HCT116 (cell line): ENCODE results near the gene BRSK1. TPM values are rescaled to one million over a fixed set of nuclear protein-coding genes. Genes with fewer than 3 reads are reported as not detected.
A peak's percentile ranks its signal among the peaks of the same experiment; 100 is the strongest.

Experiments used
- ATAC-seq: fragments of 200-7000 bp; cut with Tn5 transposase; 2 replicates; pipeline ENCODE4 v1.9.1; 2020; ENCODE audit warnings: mild to moderate bottlenecking, moderate library complexity
- BruUV-seq: library from RNA; stranded (reverse); fragments of 400-500 nt; replicated peaks from 2 replicates; lab custom pipeline; 2021; lab: Mats Ljungman, UMichigan
- CTCF ChIA-PET: fragments of 300-600 bp; sonication (Branson Sonifier 250); formaldehyde crosslinking; loops from one replicate; lab custom pipeline; 2021; ENCODE audit warnings: antibody characterized with exemption; lab: Charles Lee
- POLR2A ChIA-PET: fragments of 300-600, 350-600 bp; sonication (Branson Sonifier 250); formaldehyde crosslinking; loops from one replicate; lab custom pipeline; 2021; ENCODE audit warnings: antibody characterized with exemption; lab: Charles Lee
- RAD21 ChIA-PET, 2 experiments: fragments of 300-600 bp; sonication (Branson Sonifier 250); formaldehyde crosslinking; loops; one replicate each; lab custom pipeline; 2023; ENCODE audit warnings: low total read pairs in 2 of 2; ENCODE audit not compliant: uncharacterized antibody in 2 of 2, unreplicated experiment in 2 of 2, low non-redundant PET in 1 of 2; lab: Charles Lee
- DNase-seq: peaks from one replicate; pipeline ENCODE4 v3.0.0-alpha.2; 2010; ENCODE audit warnings: low read depth, low spot score
- H2AFZ ChIP-seq: fragments of 200-600 bp; shearing (Covaris generic), sonication (generic); 2 replicates; pipeline ENCODE4 v1.6.1; 2017; ENCODE audit warnings: low read depth, mixed run types, mixed read lengths, antibody characterized with exemption, low read length; ENCODE audit not compliant: poor library complexity, severe bottlenecking
- H3K27ac ChIP-seq: 2 replicates; pipeline ENCODE4 v1.5.1; 2012; ENCODE audit warnings: low read depth, low read length
- H3K27me3 ChIP-seq: fragments of 200-600 bp; sonication (generic); 2 replicates; pipeline ENCODE4 v1.6.1; 2016; ENCODE audit warnings: mixed run types, low read length, mixed read lengths; ENCODE audit not compliant: insufficient read depth
- H3K36me3 ChIP-seq, 2 experiments: fragments of 200-500 bp in 1 of 2; fragments of 200-600 bp in 1 of 2; sonication (Bioruptor generic) in 1 of 2; sonication (generic) in 1 of 2; 2 replicates each; pipeline versions ENCODE4 v1.5.1 to v1.6.1; 2014 to 2016; ENCODE audit warnings: low read length in 2 of 2, inconsistent platforms in 1 of 2, mixed read lengths in 1 of 2, mixed run types in 1 of 2; ENCODE audit not compliant: insufficient read depth in 2 of 2, control insufficient read depth in 1 of 2
- H3K4me1 ChIP-seq, 2 experiments: fragments of 200-600 bp in 1 of 2; sonication (generic) in 1 of 2; 2 replicates each; pipeline versions ENCODE4 v1.5.1 to v1.6.1; 2012 to 2017; ENCODE audit warnings: low read length in 2 of 2, inconsistent platforms in 1 of 2, mild to moderate bottlenecking in 1 of 2, mixed read lengths in 1 of 2, mixed run types in 1 of 2, moderate library complexity in 1 of 2; ENCODE audit not compliant: insufficient read depth in 2 of 2, control insufficient read depth in 1 of 2
- H3K4me2 ChIP-seq: fragments of 200-600 bp; sonication (generic); 2 replicates; pipeline ENCODE4 v1.6.1; 2017; ENCODE audit warnings: mixed run types, low read length, mixed read lengths
- H3K4me3 ChIP-seq, 2 experiments: fragments of 200-600 bp in 1 of 2; sonication (generic) in 1 of 2; replicated peaks in 1 of 2; 2 replicates each; pipeline ENCODE4 v1.5.1; 2011 to 2016; ENCODE audit warnings: low read length in 2 of 2, control low read depth in 1 of 2, low read depth in 1 of 2, mild to moderate bottlenecking in 1 of 2, mixed read lengths in 1 of 2, mixed run types in 1 of 2
- H3K79me2 ChIP-seq: fragments of 200-600 bp; sonication (generic); 2 replicates; pipeline ENCODE4 v1.6.1; 2017; ENCODE audit warnings: mild to moderate bottlenecking, mixed run types, low read length, moderate library complexity, mixed read lengths; ENCODE audit not compliant: insufficient read depth
- H3K9ac ChIP-seq: fragments of 200-600 bp; sonication (generic); 2 replicates; pipeline ENCODE4 v1.6.1; 2016; ENCODE audit warnings: low read length, mixed read lengths
- H3K9me2 ChIP-seq: fragments of 200-600 bp; sonication (generic), shearing (Covaris generic); 2 replicates; pipeline ENCODE4 v1.6.1; 2017; ENCODE audit warnings: mixed run types, mild to moderate bottlenecking, moderate library complexity; ENCODE audit not compliant: insufficient read depth
- H3K9me3 ChIP-seq, 2 experiments: fragments of 200-500 bp in 1 of 2; fragments of 200-600 bp in 1 of 2; sonication (Bioruptor generic) in 1 of 2; sonication (generic) in 1 of 2; 2 replicates each; pipeline ENCODE4 v1.6.1; 2014 to 2017; ENCODE audit warnings: low read length in 2 of 2, mixed read lengths in 2 of 2, inconsistent platforms in 1 of 2, low read depth in 1 of 2, mild to moderate bottlenecking in 1 of 2, mixed run types in 1 of 2, moderate library complexity in 1 of 2; ENCODE audit not compliant: control insufficient read depth in 1 of 2, insufficient read depth in 1 of 2
- H4K20me1 ChIP-seq: fragments of 200-600 bp; sonication (generic), shearing (Covaris generic); 2 replicates; pipeline ENCODE4 v1.6.1; 2017; ENCODE audit warnings: mixed run types, mild to moderate bottlenecking, moderate library complexity; ENCODE audit not compliant: insufficient read depth
- CBX3 ChIP-seq: IDR thresholded peaks from 2 replicates; pipeline ENCODE4 v1.6.1; 2012; ENCODE audit warnings: low read depth
- CEBPB ChIP-seq: IDR thresholded peaks from 2 replicates; pipeline ENCODE4 v1.6.1; 2012; ENCODE audit warnings: low read depth
- ELF1 ChIP-seq: IDR thresholded peaks from 2 replicates; pipeline ENCODE4 v1.6.1; 2012; ENCODE audit warnings: low read depth, borderline replicate concordance
- EZH2 ChIP-seq: fragments of 200-600 bp; sonication (generic); IDR thresholded peaks from 2 replicates; pipeline ENCODE4 v1.6.1; 2017; ENCODE audit warnings: antibody characterized with exemption, mixed run types
- EZH2phosphoT487 ChIP-seq: fragments of 200-600 bp; IDR thresholded peaks from 2 replicates; pipeline ENCODE4 v1.6.1; 2018; ENCODE audit warnings: antibody characterized with exemption, borderline replicate concordance
- FOSL1 ChIP-seq: IDR thresholded peaks from 2 replicates; pipeline ENCODE4 v1.6.1; 2012; ENCODE audit warnings: low read depth
- JUND ChIP-seq: IDR thresholded peaks from 2 replicates; pipeline ENCODE4 v1.6.1; 2012
- POLR2A ChIP-seq: IDR thresholded peaks from 2 replicates; pipeline ENCODE4 v1.7.0; 2011; ENCODE audit warnings: borderline replicate concordance; ENCODE audit not compliant: insufficient read depth, insufficient read length; ENCODE audit errors: extremely low read depth
- POLR2AphosphoS5 ChIP-seq: IDR thresholded peaks from 2 replicates; pipeline ENCODE4 v1.6.1; 2011; ENCODE audit warnings: mild to moderate bottlenecking, low read depth, low read length, moderate library complexity
- SIN3A ChIP-seq: IDR thresholded peaks from 2 replicates; pipeline ENCODE4 v1.6.1; 2012; ENCODE audit warnings: low read depth
- SP1 ChIP-seq: IDR thresholded peaks from 2 replicates; pipeline ENCODE4 v1.6.1; 2012; ENCODE audit warnings: low read depth
- TCF7L2 ChIP-seq: IDR thresholded peaks from 2 replicates; pipeline ENCODE4 v1.7.0; 2011; ENCODE audit warnings: borderline replicate concordance, inconsistent platforms; ENCODE audit not compliant: insufficient read depth, insufficient read length; ENCODE audit errors: extremely low read depth
- YY1 ChIP-seq: IDR thresholded peaks from 2 replicates; pipeline ENCODE4 v1.6.1; 2011; ENCODE audit warnings: low read length, low read depth, moderate library complexity, mild to moderate bottlenecking; ENCODE audit not compliant: insufficient replicate concordance; ENCODE audit errors: extremely low read depth
- ZNF274 ChIP-seq: fragments of 200-500 bp; sonication (Bioruptor generic); IDR thresholded peaks from 2 replicates; pipeline ENCODE4 v1.6.1; 2014; ENCODE audit warnings: mild to moderate bottlenecking, low read depth, low read length, inconsistent platforms
- intact Hi-C: fragments of 100-400 bp; cut with micrococcal nuclease; formaldehyde crosslinking; loops from 2 replicates; pipeline ENCODE4 v1.10.0; 2022
- total RNA-seq: library from RNA; stranded (reverse); gene quantifications from one replicate; pipeline ENCODE4 v1.2.1, GENCODE V29; 2021; ENCODE audit not compliant: unreplicated experiment
- TF ChIP-seq, protein P1 (sequence below): IDR thresholded peaks from 2 replicates; pipeline ENCODE4 v1.6.1; 2012
- TF ChIP-seq, protein P2 (sequence below), 3 experiments: fragments of 200-600 bp in 1 of 3; sonication (generic) in 1 of 3; IDR thresholded peaks in 2 of 3; conservative IDR thresholded peaks in 1 of 3; 2 replicates each; pipeline ENCODE4 v1.5.1; 2012 to 2017; ENCODE audit warnings: low read depth in 2 of 3, low read length in 2 of 3, antibody characterized with exemption in 1 of 3, borderline replicate concordance in 1 of 3, control low read depth in 1 of 3, mild to moderate bottlenecking in 1 of 3, mixed read lengths in 1 of 3, mixed run types in 1 of 3, moderate library complexity in 1 of 3; ENCODE audit not compliant: insufficient read depth in 1 of 3
- TF ChIP-seq, protein P3 (sequence below): IDR thresholded peaks from 2 replicates; pipeline ENCODE4 v1.6.1; 2012
- TF ChIP-seq, protein P4 (sequence below): IDR thresholded peaks from 2 replicates; pipeline ENCODE4 v1.6.1; 2012; ENCODE audit warnings: low read depth

The BRSK1 gene
- total RNA-seq, 1 experiment from 2014 or later = 33.3 TPM

DNA sequence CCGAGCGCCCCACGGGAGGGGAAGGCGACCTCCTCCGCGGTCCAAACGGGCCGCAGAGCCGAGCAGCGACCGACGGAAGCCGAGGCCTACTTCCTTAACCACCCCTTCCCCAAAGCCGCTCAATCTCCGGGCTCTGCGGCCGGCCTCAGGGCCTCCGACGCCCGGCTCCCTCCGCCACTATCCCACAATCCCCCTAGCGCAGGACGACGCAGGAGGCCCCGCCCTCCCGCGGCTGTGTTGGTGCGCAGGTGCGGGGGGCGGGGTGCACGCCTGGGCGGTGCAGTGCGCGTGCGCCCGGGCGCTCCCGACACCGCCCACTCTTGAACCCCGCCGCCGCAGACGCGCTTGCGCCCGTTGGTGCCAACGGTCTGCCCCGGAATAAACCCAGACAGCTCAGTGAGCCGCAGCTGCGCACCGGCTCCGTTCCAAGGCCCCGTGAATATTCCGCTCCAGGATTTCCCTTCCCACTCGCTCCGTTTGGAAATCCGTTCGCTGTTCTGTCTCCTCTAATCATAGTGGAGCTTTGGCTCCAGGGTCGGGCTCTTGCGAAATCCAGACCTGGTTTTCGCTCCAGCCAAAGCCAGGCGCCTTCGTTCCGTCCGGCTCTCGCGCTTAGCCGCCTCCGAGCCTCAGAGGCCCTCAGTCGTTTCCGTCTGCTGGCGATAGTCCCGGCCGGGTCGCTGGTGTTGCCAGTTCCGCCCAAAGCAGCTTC lies 24.8 kb upstream of the BRSK1 start, which contains the start of gene PPP6R1:
Gene PPP6R1, minus strand, starts transcription at position 190 of the 712 bp plus-strand sequence. CDS start 11,914 bp downstream, outside the sequence.
- H3K9ac ChIP-seq = peak within 1 kb of the TSS; percentile 96
- ATAC-seq (peak; percentile 88), DNase-seq (peak; percentile 99)
- H3K79me2 ChIP-seq = peaks cover 48% of the 10 kb centered on the region
- peaks cover 0 to 13% of the 10 kb centered on the region in 2 experiments; a peak in 3 of 4 replicates for H3K36me3 ChIP-seq
- ChIA-PET CTCF (interaction anchor here (0.7 to 1.9 kb wide), 5 partner anchors 13 to 245 kb away, joined by 3 to 8 read pairs (median 3); partner anchors contain the start of gene DNAAF3), RAD21 (interaction anchor here in 1 of 2 experiments (1.1 to 1.4 kb wide), 3 partner anchors 43 to 159 kb away, joined by 3 to 8 read pairs (median 4); partner anchors contain the start of gene TMEM238), POLR2A (interaction anchor here (0.5 to 2.5 kb wide), 13 partner anchors 10 to 789 kb away, joined by 3 to 45 read pairs (median 5); partner anchors contain the start of genes HSPBP1, KMT5C, PTPRH and TMEM238)
- BruUV-seq = no TSS peak
- no peaks in the 10 kb centered on the region for H3K9me2 ChIP-seq
- peaks cover 20 to 41% of the 10 kb centered on the region in 2 experiments for H3K4me1 ChIP-seq
- H4K20me1 ChIP-seq = no peaks in the 10 kb centered on the region
- no peak within 1 kb of the TSS for H2AFZ ChIP-seq
- peak within 1 kb of the TSS; percentile 98 for H3K4me2 ChIP-seq
- H3K27me3 ChIP-seq = no peaks in the 10 kb centered on the region
- no peaks in the 10 kb centered on the region for H3K9me3 ChIP-seq
- intact Hi-C loops = loop anchor here (1.0 to 5.0 kb wide), 3 partner anchors 43 to 92 kb away; partner anchors contain the start of gene DNAAF3
- peak within 1 kb of the TSS; percentile 79 for H3K27ac ChIP-seq
- H3K4me3 ChIP-seq = peak within 1 kb of the TSS; percentile 89 to 96
- TF ChIP-seq JUND (peak; percentile 98), TCF7L2 (peak; percentile 72), EZH2phosphoT487 (no peak), POLR2AphosphoS5 (peak; percentile 94), ELF1 (no peak; the same call in 1 of the 2 replicates), SIN3A (peak; percentile 98), FOSL1 (peak; percentile 49; the same call in 1 of the 2 replicates), POLR2A (peak; percentile 82), CBX3 (peak; percentile 97), SP1 (peak; percentile 100), EZH2 (no peak), CEBPB (peak; percentile 80; the same call in 1 of the 2 replicates), YY1 (peak; percentile 75), ZNF274 (no peak)
- TF ChIP-seq, protein P1, sequence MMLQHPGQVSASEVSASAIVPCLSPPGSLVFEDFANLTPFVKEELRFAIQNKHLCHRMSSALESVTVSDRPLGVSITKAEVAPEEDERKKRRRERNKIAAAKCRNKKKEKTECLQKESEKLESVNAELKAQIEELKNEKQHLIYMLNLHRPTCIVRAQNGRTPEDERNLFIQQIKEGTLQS = no peak; the same call in 1 of the 2 replicates
- TF ChIP-seq, protein P2, sequence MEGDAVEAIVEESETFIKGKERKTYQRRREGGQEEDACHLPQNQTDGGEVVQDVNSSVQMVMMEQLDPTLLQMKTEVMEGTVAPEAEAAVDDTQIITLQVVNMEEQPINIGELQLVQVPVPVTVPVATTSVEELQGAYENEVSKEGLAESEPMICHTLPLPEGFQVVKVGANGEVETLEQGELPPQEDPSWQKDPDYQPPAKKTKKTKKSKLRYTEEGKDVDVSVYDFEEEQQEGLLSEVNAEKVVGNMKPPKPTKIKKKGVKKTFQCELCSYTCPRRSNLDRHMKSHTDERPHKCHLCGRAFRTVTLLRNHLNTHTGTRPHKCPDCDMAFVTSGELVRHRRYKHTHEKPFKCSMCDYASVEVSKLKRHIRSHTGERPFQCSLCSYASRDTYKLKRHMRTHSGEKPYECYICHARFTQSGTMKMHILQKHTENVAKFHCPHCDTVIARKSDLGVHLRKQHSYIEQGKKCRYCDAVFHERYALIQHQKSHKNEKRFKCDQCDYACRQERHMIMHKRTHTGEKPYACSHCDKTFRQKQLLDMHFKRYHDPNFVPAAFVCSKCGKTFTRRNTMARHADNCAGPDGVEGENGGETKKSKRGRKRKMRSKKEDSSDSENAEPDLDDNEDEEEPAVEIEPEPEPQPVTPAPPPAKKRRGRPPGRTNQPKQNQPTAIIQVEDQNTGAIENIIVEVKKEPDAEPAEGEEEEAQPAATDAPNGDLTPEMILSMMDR (IDR thresholded peaks at IDR 0.05 in 2 of 3, conservative IDR thresholded peaks at IDR 0.05 in 1 of 3; ENCODE audit: borderline replicate concordance in 1 of 3, insufficient read depth in 1 of 3, low read depth in 2 of 3, low read length in 2 of 3) = no peak
- TF ChIP-seq, protein P3, sequence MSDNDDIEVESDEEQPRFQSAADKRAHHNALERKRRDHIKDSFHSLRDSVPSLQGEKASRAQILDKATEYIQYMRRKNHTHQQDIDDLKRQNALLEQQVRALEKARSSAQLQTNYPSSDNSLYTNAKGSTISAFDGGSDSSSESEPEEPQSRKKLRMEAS = peak; percentile 88
- TF ChIP-seq, protein P4, sequence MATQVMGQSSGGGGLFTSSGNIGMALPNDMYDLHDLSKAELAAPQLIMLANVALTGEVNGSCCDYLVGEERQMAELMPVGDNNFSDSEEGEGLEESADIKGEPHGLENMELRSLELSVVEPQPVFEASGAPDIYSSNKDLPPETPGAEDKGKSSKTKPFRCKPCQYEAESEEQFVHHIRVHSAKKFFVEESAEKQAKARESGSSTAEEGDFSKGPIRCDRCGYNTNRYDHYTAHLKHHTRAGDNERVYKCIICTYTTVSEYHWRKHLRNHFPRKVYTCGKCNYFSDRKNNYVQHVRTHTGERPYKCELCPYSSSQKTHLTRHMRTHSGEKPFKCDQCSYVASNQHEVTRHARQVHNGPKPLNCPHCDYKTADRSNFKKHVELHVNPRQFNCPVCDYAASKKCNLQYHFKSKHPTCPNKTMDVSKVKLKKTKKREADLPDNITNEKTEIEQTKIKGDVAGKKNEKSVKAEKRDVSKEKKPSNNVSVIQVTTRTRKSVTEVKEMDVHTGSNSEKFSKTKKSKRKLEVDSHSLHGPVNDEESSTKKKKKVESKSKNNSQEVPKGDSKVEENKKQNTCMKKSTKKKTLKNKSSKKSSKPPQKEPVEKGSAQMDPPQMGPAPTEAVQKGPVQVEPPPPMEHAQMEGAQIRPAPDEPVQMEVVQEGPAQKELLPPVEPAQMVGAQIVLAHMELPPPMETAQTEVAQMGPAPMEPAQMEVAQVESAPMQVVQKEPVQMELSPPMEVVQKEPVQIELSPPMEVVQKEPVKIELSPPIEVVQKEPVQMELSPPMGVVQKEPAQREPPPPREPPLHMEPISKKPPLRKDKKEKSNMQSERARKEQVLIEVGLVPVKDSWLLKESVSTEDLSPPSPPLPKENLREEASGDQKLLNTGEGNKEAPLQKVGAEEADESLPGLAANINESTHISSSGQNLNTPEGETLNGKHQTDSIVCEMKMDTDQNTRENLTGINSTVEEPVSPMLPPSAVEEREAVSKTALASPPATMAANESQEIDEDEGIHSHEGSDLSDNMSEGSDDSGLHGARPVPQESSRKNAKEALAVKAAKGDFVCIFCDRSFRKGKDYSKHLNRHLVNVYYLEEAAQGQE = no peak
